ES-I3 (cell line): Measurements from ENCODE around the gene DLG2.

Experiments used
- H3K36me3 ChIP-seq: 2 replicates; pipeline ENCODE4 v1.6.1; 2013; ENCODE audit warnings: mild to moderate bottlenecking, low read length, control low read depth, moderate library complexity; ENCODE audit not compliant: insufficient read depth
- H3K4me1 ChIP-seq: 2 replicates; pipeline ENCODE4 v1.6.1; 2013; ENCODE audit warnings: mild to moderate bottlenecking, control low read depth, low read length; ENCODE audit not compliant: insufficient read depth
- H3K9ac ChIP-seq: 2 replicates; pipeline ENCODE4 v1.6.1; 2013; ENCODE audit warnings: low read depth, mild to moderate bottlenecking, low read length, moderate library complexity
- H3K9me3 ChIP-seq: 2 replicates; pipeline ENCODE4 v1.6.1; 2013; ENCODE audit warnings: mild to moderate bottlenecking, low read length, moderate library complexity; ENCODE audit not compliant: control insufficient read depth, insufficient read depth

The DLG2 gene

GRCh38 chr11:84164728-84165127 lies 1462.4 kb downstream of the DLG2 start:
- Histone ChIP-seq H3K9me3 (no peaks in the 10 kb centered on the region), H3K36me3 (no peaks in the 10 kb centered on the region), H3K4me1 (no peaks in the 10 kb centered on the region), H3K9ac (no peak overlapping the region)

GRCh38 chr11:84163116-84163515 lies 1464.0 kb downstream of the DLG2 start:
- Histone ChIP-seq H3K9me3 (no peaks in the 10 kb centered on the region), H3K36me3 (no peaks in the 10 kb centered on the region), H3K4me1 (no peaks in the 10 kb centered on the region), H3K9ac (no peak overlapping the region)

- no peaks in the 10 kb centered on the region for H3K36me3 ChIP-seq
- no peaks in the 10 kb centered on the region for H3K4me1 ChIP-seq
- no peak overlapping the region for H3K9ac ChIP-seq
- no peaks in the 10 kb centered on the region for H3K9me3 ChIP-seq
Measured at GRCh38 chr11:84157639-84158038, 1469.5 kb downstream of the DLG2 start.

- Histone ChIP-seq H3K9me3 (no peaks in the 10 kb centered on the region), H3K4me1 (peaks cover 6% of the 10 kb centered on the region; the same call in 1 of the 2 replicates), H3K36me3 (no peaks in the 10 kb centered on the region), H3K9ac (no peak overlapping the region)
Measured at GRCh38 chr11:84146826-84147225, 1480.3 kb downstream of the DLG2 start.

GRCh38 chr11:84145616-84146185 lies 1481.4 kb downstream of the DLG2 start:
- peaks cover 9% of the 10 kb centered on the region; the same call in 1 of the 2 replicates for H3K4me1 ChIP-seq
- no peak overlapping the region for H3K9ac ChIP-seq
- H3K36me3 ChIP-seq: no peaks in the 10 kb centered on the region
- H3K9me3 ChIP-seq: no peaks in the 10 kb centered on the region

GRCh38 chr11:84144531-84144930 lies 1482.6 kb downstream of the DLG2 start:
- no peak overlapping the region for H3K9ac ChIP-seq
- H3K4me1 ChIP-seq: peaks cover 18% of the 10 kb centered on the region; the same call in 1 of the 2 replicates

GRCh38 chr11:84142411-84142810 lies 1484.7 kb downstream of the DLG2 start:
- H3K4me1 ChIP-seq: peaks cover 22% of the 10 kb centered on the region; the same call in 1 of the 2 replicates
- H3K9me3 ChIP-seq: no peaks in the 10 kb centered on the region
- no peaks in the 10 kb centered on the region for H3K36me3 ChIP-seq
- H3K9ac ChIP-seq: no peak overlapping the region

More at GRCh38 chr11:84144531-84144930, 1482.6 kb downstream of the DLG2 start:
- Histone ChIP-seq H3K9me3 (no peaks in the 10 kb centered on the region), H3K36me3 (no peaks in the 10 kb centered on the region)

- H3K9me3 ChIP-seq: no peaks in the 10 kb centered on the region
- H3K4me1 ChIP-seq: peaks cover 22% of the 10 kb centered on the region; the same call in 1 of the 2 replicates
- no peak overlapping the region for H3K9ac ChIP-seq
- no peaks in the 10 kb centered on the region for H3K36me3 ChIP-seq
Measured at GRCh38 chr11:84140386-84141169, 1486.6 kb downstream of the DLG2 start.

- Histone ChIP-seq H3K36me3 (no peaks in the 10 kb centered on the region), H3K9ac (no peak overlapping the region), H3K9me3 (no peaks in the 10 kb centered on the region), H3K4me1 (peaks cover 22% of the 10 kb centered on the region; the same call in 1 of the 2 replicates)
Measured at GRCh38 chr11:84137960-84138359, 1489.2 kb downstream of the DLG2 start.

GRCh38 chr11:84137505-84137904 lies 1489.6 kb downstream of the DLG2 start:
- no peaks in the 10 kb centered on the region for H3K36me3 ChIP-seq
- H3K9ac ChIP-seq: no peak overlapping the region
- H3K4me1 ChIP-seq: peaks cover 18% of the 10 kb centered on the region; the same call in 1 of the 2 replicates
- H3K9me3 ChIP-seq: no peaks in the 10 kb centered on the region

- Histone ChIP-seq H3K9me3 (no peaks in the 10 kb centered on the region), H3K4me1 (peaks cover 16% of the 10 kb centered on the region; the same call in 1 of the 2 replicates), H3K9ac (no peak overlapping the region), H3K36me3 (no peaks in the 10 kb centered on the region)
Measured at GRCh38 chr11:84136926-84137325, 1490.2 kb downstream of the DLG2 start.

GRCh38 chr11:84130646-84131427 lies 1496.3 kb downstream of the DLG2 start:
- Histone ChIP-seq H3K36me3 (no peaks in the 10 kb centered on the region), H3K9me3 (no peaks in the 10 kb centered on the region), H3K9ac (no peak overlapping the region), H3K4me1 (peaks cover 8% of the 10 kb centered on the region; the same call in 1 of the 2 replicates)

- H3K9ac ChIP-seq: no peak overlapping the region
Measured at GRCh38 chr11:84129961-84130576, 1497.1 kb downstream of the DLG2 start.

GRCh38 chr11:84128840-84129239 lies 1498.3 kb downstream of the DLG2 start:
- Histone ChIP-seq H3K36me3 (no peaks in the 10 kb centered on the region), H3K4me1 (peaks cover 8% of the 10 kb centered on the region; the same call in 1 of the 2 replicates)

More at GRCh38 chr11:84129961-84130576, 1497.1 kb downstream of the DLG2 start:
- H3K9me3 ChIP-seq: no peaks in the 10 kb centered on the region
- peaks cover 8% of the 10 kb centered on the region; the same call in 1 of the 2 replicates for H3K4me1 ChIP-seq
- H3K36me3 ChIP-seq: no peaks in the 10 kb centered on the region

More at GRCh38 chr11:84128840-84129239, 1498.3 kb downstream of the DLG2 start:
- Histone ChIP-seq H3K9ac (no peak overlapping the region), H3K9me3 (no peaks in the 10 kb centered on the region)
